GM18907 (cell line): ENCODE data around the gene CKLF.

Experiments
- ATAC-seq: cut with Tn5 transposase; IDR thresholded peaks from one replicate; pipeline ENCODE4 v1.9.1; 2021; ENCODE audit warnings: mild to moderate bottlenecking, moderate library complexity; ENCODE audit not compliant: unreplicated experiment

Gene CKLF

GRCh38 chr16:66614161-66614802 is 61.9 kb downstream of the CKLF start:
- ATAC-seq, result no peak
